ENCODE data around the gene PHLDA2.

GRCh38 chr11:2910401-2910955 lies 18.7 kb downstream of the PHLDA2 start:
- TF ChIP-seq EZH2 (IDR thresholded peaks at IDR 0.05; ENCODE audit: low read length) (no peak), CTCF (optimal IDR thresholded peaks at IDR 0.05 in 1 of 3, IDR thresholded peaks at IDR 0.05 in 1 of 3, conservative IDR thresholded peaks at IDR 0.05 in 1 of 3; ENCODE audit: extremely low read depth in 1 of 3, insufficient read depth in 2 of 3, low read length in 3 of 3) (no peak)

Data from keratinocyte (primary cell).